ENCODE measurements around the gene PLXDC1. TPM values are rescaled to one million over a fixed set of nuclear protein-coding genes. Genes with fewer than 3 reads are reported as not detected.

PLXDC1 gene
- total RNA-seq, 4 donors from 2014 or later: 1.6 to 26.2 (median 4.3) TPM

- 64 to 82% methylated on average over 2 to 5 of the region's 5 CpGs for WGBS, 2 donors (ENCODE audit: low coverage in 1 of 2)
- H3K4me3 ChIP-seq: peak overlapping the region in 1 of 4 donors; percentile 75
- no peak for DNase-seq
- no peaks in the 10 kb centered on the region for H3K36me3 ChIP-seq
- H3K27me3 ChIP-seq: peaks cover 28% of the 10 kb centered on the region
- H3K9me3 ChIP-seq: no peaks in the 10 kb centered on the region
- in situ Hi-C loops (cut with MboI; ENCODE audit: low pct_ligation_motif_present in 1 of 4, low pct_unique_long_range_greater_than_20kb in 1 of 4, low sequenced_read_pairs in 3 of 4) (loop anchor here (5.0 to 25.0 kb wide), 4 partner anchors 163 to 288 kb away; partner anchors contain the start of genes LASP1 (in 1 of the 4) and RPL23 (in 1 of the 4)), intact Hi-C loops (cut with DNase I; ENCODE audit: low total_unique reads) (no loop called here)
- H3K4me1 ChIP-seq: peaks cover 8 to 28% (median 22%) of the 10 kb centered on the region in 4 donors
- TF ChIP-seq, protein P1, sequence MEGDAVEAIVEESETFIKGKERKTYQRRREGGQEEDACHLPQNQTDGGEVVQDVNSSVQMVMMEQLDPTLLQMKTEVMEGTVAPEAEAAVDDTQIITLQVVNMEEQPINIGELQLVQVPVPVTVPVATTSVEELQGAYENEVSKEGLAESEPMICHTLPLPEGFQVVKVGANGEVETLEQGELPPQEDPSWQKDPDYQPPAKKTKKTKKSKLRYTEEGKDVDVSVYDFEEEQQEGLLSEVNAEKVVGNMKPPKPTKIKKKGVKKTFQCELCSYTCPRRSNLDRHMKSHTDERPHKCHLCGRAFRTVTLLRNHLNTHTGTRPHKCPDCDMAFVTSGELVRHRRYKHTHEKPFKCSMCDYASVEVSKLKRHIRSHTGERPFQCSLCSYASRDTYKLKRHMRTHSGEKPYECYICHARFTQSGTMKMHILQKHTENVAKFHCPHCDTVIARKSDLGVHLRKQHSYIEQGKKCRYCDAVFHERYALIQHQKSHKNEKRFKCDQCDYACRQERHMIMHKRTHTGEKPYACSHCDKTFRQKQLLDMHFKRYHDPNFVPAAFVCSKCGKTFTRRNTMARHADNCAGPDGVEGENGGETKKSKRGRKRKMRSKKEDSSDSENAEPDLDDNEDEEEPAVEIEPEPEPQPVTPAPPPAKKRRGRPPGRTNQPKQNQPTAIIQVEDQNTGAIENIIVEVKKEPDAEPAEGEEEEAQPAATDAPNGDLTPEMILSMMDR (IDR thresholded peaks at IDR 0.05): no peak
- TF ChIP-seq EP300 (IDR thresholded peaks at IDR 0.05; ENCODE audit: low read depth) (no peak), POLR2AphosphoS5 (IDR thresholded peaks at IDR 0.05) (no peak), POLR2A (IDR thresholded peaks at IDR 0.05) (no peak)
- no peak overlapping the region for H3K27ac ChIP-seq
These were observed 1.3 kb downstream of the PLXDC1 start for GRCh38 chr17:39150104-39150634.

- 54 to 66% methylated on average over 10 to 13 of the region's 13 CpGs for WGBS, 2 donors (ENCODE audit: low coverage in 1 of 2)
- no peak overlapping the region for H3K27ac ChIP-seq
- TF ChIP-seq EP300 (IDR thresholded peaks at IDR 0.05; ENCODE audit: low read depth) (no peak), POLR2AphosphoS5 (IDR thresholded peaks at IDR 0.05) (no peak), POLR2A (IDR thresholded peaks at IDR 0.05) (no peak)
- TF ChIP-seq, protein P1 (IDR thresholded peaks at IDR 0.05): no peak
- H3K27me3 ChIP-seq: peaks cover 28% of the 10 kb centered on the region
- no peak overlapping the region for H3K4me3 ChIP-seq
- intact Hi-C loops (cut with DNase I; ENCODE audit: low total_unique reads) (no loop called here), in situ Hi-C loops (cut with MboI; ENCODE audit: low pct_ligation_motif_present in 1 of 4, low pct_unique_long_range_greater_than_20kb in 1 of 4, low sequenced_read_pairs in 3 of 4) (no loop called here)
- no peak for DNase-seq
- H3K4me1 ChIP-seq: peaks cover 8 to 22% (median 17%) of the 10 kb centered on the region in 4 donors
- no peaks in the 10 kb centered on the region for H3K36me3 ChIP-seq
- H3K9me3 ChIP-seq: no peaks in the 10 kb centered on the region
These were observed 3.9 kb downstream of the PLXDC1 start for GRCh38 chr17:39147221-39148185.

- no peak overlapping the region for H3K27ac ChIP-seq
- no peak for TF ChIP-seq EP300 (IDR thresholded peaks at IDR 0.05; ENCODE audit: low read depth)
- TF ChIP-seq, protein P1 (IDR thresholded peaks at IDR 0.05): no peak
- no peak for TF ChIP-seq POLR2A (IDR thresholded peaks at IDR 0.05)
- TF ChIP-seq POLR2AphosphoS5 (IDR thresholded peaks at IDR 0.05): no peak
- peaks cover 22% of the 10 kb centered on the region for H3K27me3 ChIP-seq
- WGBS, 2 donors (ENCODE audit: low coverage in 1 of 2): 90% methylated on average over 3 of the region's 3 CpGs; no CpG with 5 or more reads in 1 of the 2 donors
- no peak for DNase-seq
- H3K4me3 ChIP-seq: no peak overlapping the region
- H3K9me3 ChIP-seq: no peaks in the 10 kb centered on the region
- in situ Hi-C loops (cut with MboI; ENCODE audit: low pct_ligation_motif_present in 1 of 4, low pct_unique_long_range_greater_than_20kb in 1 of 4, low sequenced_read_pairs in 3 of 4) (no loop called here), intact Hi-C loops (cut with DNase I; ENCODE audit: low total_unique reads) (no loop called here)
- peaks cover 0 to 10% (median 6%) of the 10 kb centered on the region in 4 donors for H3K4me1 ChIP-seq
- no peaks in the 10 kb centered on the region for H3K36me3 ChIP-seq
These were observed 5.2 kb downstream of the PLXDC1 start for GRCh38 chr17:39146273-39146672.

GRCh38 chr17:39145143-39145542 lies 6.3 kb downstream of the PLXDC1 start:
- H3K4me3 ChIP-seq: no peak overlapping the region
- H3K27ac ChIP-seq: peak overlapping the region in 1 of 4 donors; percentile 10
- no peaks in the 10 kb centered on the region for H3K9me3 ChIP-seq
- DNase-seq: no peak
- intact Hi-C loops (cut with DNase I; ENCODE audit: low total_unique reads) (no loop called here), in situ Hi-C loops (cut with MboI; ENCODE audit: low pct_ligation_motif_present in 1 of 4, low pct_unique_long_range_greater_than_20kb in 1 of 4, low sequenced_read_pairs in 3 of 4) (no loop called here)
- TF ChIP-seq, protein P1 (IDR thresholded peaks at IDR 0.05): no peak
- TF ChIP-seq POLR2A (IDR thresholded peaks at IDR 0.05): no peak
- no peak for TF ChIP-seq EP300 (IDR thresholded peaks at IDR 0.05; ENCODE audit: low read depth)
- no peak for TF ChIP-seq POLR2AphosphoS5 (IDR thresholded peaks at IDR 0.05)
- peaks cover 0 to 6% (median 0%) of the 10 kb centered on the region in 4 donors for H3K4me1 ChIP-seq
- no peaks in the 10 kb centered on the region for H3K36me3 ChIP-seq
- H3K27me3 ChIP-seq: peaks cover 11% of the 10 kb centered on the region
- 91% methylated on average over 3 of the region's 3 CpGs; no CpG with 5 or more reads in 1 of the 2 donors for WGBS, 2 donors (ENCODE audit: low coverage in 1 of 2)
